Activated CD4-positive, CD25-positive, alpha-beta regulatory T cell (primary cell): ENCODE measurements around the gene PCDHGA10.
"Not testable (repeated sequence)": the region's sequence is repeated elsewhere in the genome, so short reads cannot be mapped to it uniquely, and the experiment has no call there.

ENCODE experiments used
- DNase-seq, 4 experiments: peaks; one replicate each; lab custom pipeline; 2025; lab: John Stamatoyannopoulos, UW

Gene PCDHGA10

GRCh38 chr5:141392429-141393198 is 20.2 kb upstream of the PCDHGA10 start, which contains the start of gene PCDHGA8:
Gene PCDHGA8 (plus strand): TSS chr5:141392633. CDS start chr5:141392814, 181 bp downstream.
- no peak for DNase-seq

GRCh38 chr5:141393267-141393666 is 19.5 kb upstream of the PCDHGA10 start:
- no peak for DNase-seq

GRCh38 chr5:141394401-141395187 is 18.2 kb upstream of the PCDHGA10 start:
- DNase-seq = not testable (repeated sequence)

GRCh38 chr5:141397756-141398551 is 14.8 kb upstream of the PCDHGA10 start, which contains the start of gene PCDHGB5:
Gene PCDHGB5 (plus strand): TSS chr5:141397947. CDS start chr5:141398128, 181 bp downstream.
- not testable (repeated sequence) for DNase-seq

- DNase-seq = no peak
These were observed 14.2 kb upstream of the PCDHGA10 start for GRCh38 chr5:141398608-141399007.

- no peak for DNase-seq
These were observed 13.1 kb upstream of the PCDHGA10 start for GRCh38 chr5:141399555-141400258.

- no peak for DNase-seq
These were observed 10.1 kb upstream of the PCDHGA10 start, which contains the start of gene PCDHGA9 for GRCh38 chr5:141402553-141403243. Gene PCDHGA9 (plus strand): TSS chr5:141402778. CDS start chr5:141402953, 175 bp downstream.

GRCh38 chr5:141403387-141403786 is 9.4 kb upstream of the PCDHGA10 start:
- no peak for DNase-seq

GRCh38 chr5:141407790-141408505 is 4.8 kb upstream of the PCDHGA10 start, which contains the start of gene PCDHGB6:
Gene PCDHGB6 (plus strand): TSS chr5:141408021. CDS start chr5:141408203, 182 bp downstream.
- not testable (repeated sequence) for DNase-seq

GRCh38 chr5:141409598-141410306 is 3.0 kb upstream of the PCDHGA10 start:
- no peak for DNase-seq

GRCh38 chr5:141411575-141411974 is 1.2 kb upstream of the PCDHGA10 start:
- no peak for DNase-seq

- DNase-seq = no peak
These were observed 818 bp downstream of the PCDHGA10 start for GRCh38 chr5:141413540-141414069.

- DNase-seq = not testable (repeated sequence)
These were observed 1.9 kb downstream of the PCDHGA10 start for GRCh38 chr5:141414548-141415274.

GRCh38 chr5:141415275-141415618 is 2.5 kb downstream of the PCDHGA10 start:
- DNase-seq = not testable (repeated sequence)

GRCh38 chr5:141417494-141418172 is 4.8 kb downstream of the PCDHGA10 start, which contains the start of gene PCDHGB7:
Gene PCDHGB7 (plus strand): TSS chr5:141417677. CDS start chr5:141417860, 183 bp downstream.
- DNase-seq = not testable (repeated sequence)

GRCh38 chr5:141419074-141419880 is 6.5 kb downstream of the PCDHGA10 start:
- no peak for DNase-seq
